Activated T-cell treated with anti-CD3 and anti-CD28 coated beads for 24 hours (primary cell): ENCODE measurements around the gene ZBTB25.

ENCODE experiments used
- DNase-seq: peaks from one replicate; pipeline ENCODE4 v3.0.0-alpha.2; 2020; ENCODE audit warnings: low read depth

Gene ZBTB25

DNA sequence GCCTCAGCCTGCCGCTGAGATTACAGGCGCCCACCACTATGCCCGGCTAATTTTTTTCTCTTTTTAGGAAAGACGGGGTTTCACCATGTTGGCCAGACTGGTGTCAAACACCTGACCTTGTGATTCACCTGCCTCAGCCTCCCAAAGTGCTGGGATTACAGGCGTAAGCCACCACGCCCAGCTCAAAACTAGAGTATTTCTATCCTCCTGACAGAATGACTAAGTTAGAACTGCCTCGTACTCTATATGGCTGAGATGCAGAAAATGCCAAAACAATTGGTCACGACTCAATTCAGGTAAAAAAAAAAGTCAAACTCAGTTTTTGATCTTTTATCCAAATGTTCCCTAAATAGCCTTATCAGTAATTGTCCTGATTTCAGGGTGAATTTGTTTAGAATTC is 27.2 kb downstream of the ZBTB25 start:
- DNase-seq = no peak

GRCh38 chr14:64475585-64476273 is 27.9 kb downstream of the ZBTB25 start:
- no peak for DNase-seq

GRCh38 chr14:64474698-64475097 is 28.9 kb downstream of the ZBTB25 start:
- DNase-seq = no peak

DNA sequence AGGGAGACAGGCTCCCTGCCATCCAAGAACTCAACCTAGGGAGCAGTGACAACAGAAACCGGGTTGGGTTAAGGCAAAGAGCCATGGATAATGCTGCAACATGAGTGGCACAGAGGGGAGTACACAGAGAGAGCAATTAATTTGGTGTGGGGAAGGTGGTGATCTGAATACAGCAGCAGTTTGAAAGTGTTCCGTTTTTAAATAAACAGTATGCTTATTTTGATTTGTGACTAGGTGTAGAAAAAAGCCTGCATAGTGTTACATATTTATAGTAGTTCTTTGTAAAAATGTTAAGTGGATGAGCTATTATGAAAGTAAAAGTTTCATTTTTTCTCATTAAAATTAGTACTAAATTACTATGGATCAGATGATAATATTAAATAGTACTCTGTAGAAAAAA is 29.6 kb downstream of the ZBTB25 start:
- DNase-seq = no peak

GRCh38 chr14:64468451-64468850 is 35.2 kb downstream of the ZBTB25 start:
- no peak for DNase-seq

- DNase-seq = no peak
Measured at GRCh38 chr14:64467566-64467965, 36.1 kb downstream of the ZBTB25 start.

DNA sequence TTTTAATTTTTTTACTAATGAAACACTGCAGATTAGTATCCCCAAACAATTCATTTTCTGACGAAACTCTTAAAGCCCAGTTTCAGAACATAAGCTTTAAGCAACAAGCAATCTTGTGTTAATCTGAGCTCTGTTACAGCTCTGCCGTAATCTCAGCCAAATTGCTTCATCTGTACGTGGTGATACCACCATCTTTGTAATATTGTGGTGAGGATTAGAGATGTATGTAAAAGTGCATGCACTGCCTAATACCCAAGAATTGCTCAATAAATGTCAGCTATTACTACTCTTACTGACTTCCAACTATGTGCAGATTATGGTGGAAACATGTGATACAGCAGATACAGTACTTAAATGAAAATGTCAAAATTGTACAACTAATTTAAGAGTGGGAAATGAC is 36.5 kb downstream of the ZBTB25 start:
- DNase-seq = no peak

- DNase-seq = no peak
Measured at GRCh38 chr14:64465831-64466554, 37.6 kb downstream of the ZBTB25 start.

DNA sequence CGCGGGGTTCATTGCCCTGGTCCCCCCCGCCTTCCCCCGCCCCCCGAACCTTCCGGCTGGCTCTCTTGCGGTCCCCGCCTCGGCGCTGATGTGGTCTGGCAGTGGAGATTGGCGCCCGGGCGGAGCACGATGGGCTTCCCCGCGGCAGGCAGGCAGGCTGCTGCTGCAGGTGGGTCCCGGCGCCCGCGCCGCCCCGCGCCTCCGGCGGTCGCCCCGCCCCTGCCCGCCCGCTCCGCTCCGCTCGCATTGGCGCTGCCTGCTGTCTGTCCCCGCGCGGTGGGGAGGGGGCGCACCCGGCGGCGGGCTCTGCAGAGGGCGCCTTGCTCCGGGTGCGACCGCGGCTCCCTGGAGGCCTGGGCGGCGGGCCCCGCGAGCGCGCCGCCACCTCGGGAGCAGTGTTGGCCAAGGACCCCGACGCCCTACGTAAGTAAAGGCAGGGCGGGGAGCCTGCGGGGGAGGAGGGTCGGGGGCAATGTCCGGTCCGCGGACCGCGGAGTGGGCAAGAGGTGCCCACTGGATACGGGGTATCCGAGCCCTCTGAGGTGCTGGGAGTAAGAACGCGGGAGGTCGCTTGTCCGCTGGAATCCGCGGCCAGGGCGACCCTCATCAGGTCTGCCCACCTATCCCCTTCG is 38.3 kb downstream of the ZBTB25 start, which contains the start of gene AKAP5:
Gene AKAP5 (plus strand): TSS at position 309 of the 632 bp plus-strand sequence. CDS start 2,896 bp downstream, outside the sequence.
- DNase-seq = peak; percentile 41

DNA sequence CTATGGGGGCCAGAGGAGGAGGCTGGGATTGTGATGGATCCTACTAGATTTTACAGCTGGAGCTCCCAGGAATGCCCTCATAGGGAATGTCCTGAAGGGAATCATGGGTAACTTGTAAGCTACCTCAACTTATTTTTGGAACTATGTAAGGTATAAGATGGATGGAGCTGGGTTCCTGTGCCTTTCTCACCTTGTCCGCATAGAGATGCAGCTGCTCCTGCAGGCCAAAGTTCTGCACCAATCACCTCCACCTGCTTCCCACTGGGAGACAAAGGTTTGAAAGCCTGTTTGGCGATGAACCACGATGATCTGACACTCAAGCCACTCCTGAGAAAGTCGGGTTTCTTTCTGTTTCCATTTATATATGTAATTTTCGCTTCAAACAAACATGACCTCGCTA is 39.0 kb downstream of the ZBTB25 start:
- no peak for DNase-seq

DNA sequence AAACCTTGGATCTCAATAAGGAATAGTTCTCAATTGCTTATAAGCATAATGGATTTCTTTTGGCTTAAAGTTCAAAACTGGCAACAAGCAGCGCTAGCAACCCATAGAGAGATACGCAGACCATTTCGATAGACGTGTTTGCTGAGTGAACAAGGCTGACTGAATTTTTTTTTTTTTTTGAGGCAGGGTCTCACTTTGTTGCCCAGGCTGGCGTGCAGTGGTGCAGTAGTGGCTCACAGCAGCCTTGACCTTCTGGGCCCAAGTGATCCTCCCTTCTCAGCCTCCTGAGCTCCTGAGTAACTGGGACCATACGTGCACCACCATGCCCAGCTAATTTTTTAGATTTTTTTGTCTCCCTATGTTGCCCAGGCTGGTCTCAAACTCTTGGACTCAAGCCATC is 39.8 kb downstream of the ZBTB25 start:
- no peak for DNase-seq

- no peak for DNase-seq
Measured at GRCh38 chr14:64463195-64463594, 40.4 kb downstream of the ZBTB25 start.

DNA sequence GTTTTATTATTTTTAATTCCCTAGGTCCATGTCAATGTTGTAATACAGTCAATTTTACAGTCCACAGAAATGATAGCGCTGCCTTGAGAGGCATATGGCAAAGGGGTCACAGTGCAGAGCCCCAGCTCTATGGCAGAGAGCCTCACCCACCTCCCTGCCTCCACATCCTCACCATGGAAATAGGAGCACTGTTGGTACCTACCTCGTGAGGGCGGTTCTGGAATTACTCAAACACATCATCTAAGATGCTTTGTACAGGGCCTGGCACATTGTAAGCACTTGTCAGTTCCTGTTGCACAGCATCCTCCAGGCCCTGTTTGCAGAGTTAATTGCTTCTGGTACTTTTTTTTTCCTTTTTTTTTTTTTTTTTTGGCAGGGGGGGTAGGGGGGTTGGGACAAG is 42.4 kb downstream of the ZBTB25 start:
- no peak for DNase-seq

DNA sequence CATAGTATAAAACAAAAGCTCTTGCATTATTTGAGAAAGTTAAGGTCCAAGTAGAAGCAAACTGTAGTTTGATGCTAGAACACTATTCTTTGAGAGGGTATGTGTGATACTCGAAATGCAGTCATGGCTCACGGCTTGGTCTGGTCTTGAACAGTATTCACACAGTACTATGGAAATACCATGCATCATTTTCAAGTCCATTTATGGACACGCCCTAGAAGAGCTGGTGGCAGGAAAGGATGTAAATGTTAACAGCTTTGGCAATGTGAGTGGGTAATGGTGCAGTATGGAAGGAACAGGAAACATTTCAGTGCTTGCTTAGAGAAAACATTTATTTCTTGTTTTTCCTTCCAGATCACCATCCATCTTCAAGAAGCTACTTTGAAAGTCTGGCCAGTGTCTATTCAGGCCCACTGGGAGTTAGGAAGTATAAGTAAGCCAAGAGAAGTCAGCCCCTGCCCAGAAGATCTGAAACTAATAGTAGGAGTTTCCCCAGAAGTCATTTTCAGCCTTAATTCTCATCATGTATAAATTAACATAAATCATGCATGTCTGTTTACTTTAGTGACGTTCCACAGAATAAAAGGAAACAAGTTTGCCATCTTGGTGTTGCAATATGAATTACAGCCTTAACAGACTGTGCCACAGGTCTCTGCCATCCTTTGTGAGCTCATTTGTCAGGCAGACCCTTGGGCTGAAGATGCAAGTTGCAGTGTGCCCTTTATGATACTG is 44.1 kb downstream of the ZBTB25 start:
- no peak for DNase-seq

GRCh38 chr14:64454671-64455070 is 49.0 kb downstream of the ZBTB25 start:
- DNase-seq = no peak

- DNase-seq = no peak
Measured at GRCh38 chr14:64450255-64450654, 53.4 kb downstream of the ZBTB25 start.

DNA sequence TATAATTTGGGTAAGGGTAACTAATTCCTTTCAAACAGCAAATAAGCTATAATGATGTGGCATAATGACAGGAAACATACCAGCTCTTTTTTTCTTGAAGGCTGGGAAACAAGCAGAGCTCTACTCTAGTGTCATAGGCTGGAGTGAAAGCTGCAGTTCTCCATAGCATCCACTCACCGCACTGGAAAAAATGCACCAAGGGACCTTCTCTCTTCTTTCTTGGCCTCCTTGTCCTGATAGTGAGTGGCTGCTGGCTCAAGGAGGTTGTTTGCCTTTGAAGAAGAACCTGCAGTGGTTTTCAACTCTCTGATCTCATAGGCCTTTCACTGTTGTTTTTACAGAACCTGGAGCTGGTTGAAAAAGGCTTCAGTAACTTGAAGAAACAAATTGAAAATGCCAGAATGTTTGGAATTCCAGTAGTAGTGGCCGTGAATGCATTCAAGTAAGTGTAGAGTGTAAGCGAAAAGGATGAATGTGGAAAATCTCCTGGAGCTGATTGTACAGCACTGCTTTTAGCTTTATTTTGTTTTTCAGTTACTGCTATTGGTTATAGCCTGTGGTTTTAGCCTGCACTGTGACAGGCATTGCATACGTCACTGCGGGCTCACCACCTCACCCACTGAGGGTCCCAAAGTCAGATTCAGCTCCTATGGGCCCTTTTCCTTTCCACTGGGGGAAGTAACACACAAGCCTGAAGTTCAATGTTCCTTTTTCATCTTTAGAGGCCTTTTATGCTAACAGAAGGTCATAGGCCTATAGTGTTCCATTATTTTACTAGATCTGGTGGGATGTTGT is 55.6 kb downstream of the ZBTB25 start:
- no peak for DNase-seq

DNA sequence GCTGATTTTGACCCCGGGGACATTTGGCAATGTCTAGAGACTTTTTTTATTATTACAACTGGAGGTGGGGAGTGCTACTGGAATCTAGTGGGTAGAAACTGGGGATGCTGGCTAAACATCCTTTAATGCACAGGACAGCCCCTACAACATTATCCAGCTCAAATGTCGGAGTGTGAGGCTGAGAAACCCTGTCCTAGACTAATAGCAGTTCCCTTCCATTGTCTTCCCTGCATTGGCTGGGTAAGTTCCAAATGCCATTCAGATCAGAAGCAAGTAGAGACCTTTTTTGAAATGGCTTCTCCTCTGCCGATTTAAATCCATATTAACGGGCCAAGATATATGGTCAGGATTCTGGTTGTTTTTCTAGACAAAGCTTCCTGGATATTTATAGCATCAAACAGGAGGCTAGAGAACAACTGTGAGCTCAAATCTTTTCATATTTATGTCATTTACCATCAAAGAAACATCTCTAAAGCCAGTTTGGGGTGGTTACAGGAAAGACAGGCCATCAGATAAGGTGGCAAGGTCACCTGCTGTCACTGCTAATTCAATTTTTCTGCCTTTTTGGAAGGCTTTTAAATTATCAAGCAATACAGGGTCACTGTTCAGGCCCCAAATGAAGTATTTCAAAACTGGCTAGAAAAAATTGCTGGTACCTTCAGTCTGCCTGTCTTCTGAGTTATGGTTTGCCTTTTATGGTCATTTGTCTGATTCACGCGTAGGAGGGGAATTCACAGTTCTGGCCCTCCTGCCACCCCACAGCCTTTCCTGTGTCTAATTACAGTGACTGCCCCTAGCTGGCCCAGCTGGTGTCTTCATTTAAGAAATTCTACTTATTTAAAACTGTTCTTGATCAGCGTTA is 58.4 kb downstream of the ZBTB25 start:
- DNase-seq = peak; percentile 29

- DNase-seq = no peak
Measured at GRCh38 chr14:64444140-64444539, 59.5 kb downstream of the ZBTB25 start.

DNA sequence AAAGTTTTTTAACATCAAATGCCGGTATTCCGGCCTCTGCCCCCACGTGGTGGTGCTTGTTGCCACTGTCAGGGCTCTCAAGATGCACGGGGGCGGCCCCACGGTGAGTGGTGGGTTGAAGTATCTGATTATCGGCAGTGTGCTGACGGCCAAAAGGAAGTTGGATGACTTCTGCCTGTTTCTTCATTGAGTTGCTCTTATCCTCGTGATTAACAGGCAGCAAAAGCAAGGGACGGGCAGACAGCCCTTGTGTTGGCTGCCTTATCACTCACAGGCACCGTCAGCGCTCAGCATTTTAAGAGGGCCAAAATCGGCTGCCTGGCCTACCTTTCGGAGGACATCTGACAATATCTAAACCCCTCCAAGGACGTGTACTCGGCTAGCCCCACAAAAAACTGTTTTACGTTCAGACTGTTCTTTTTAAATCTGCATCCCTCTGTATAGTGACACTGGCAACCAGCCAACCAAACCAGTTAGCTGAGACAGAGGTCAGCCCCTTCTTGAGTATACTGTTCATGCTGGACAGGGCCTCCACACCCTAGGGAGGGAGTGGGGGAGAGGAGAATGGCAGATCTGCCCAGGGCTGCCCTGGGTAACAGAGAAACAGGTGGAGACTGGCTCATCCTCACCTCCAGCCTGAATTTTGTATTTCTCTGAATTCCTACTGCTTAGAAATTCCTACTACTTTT is 61.2 kb downstream of the ZBTB25 start:
- DNase-seq = no peak
